ENCODE data around the gene BIK. TPM values are rescaled to one million over a fixed set of nuclear protein-coding genes. Genes with fewer than 3 reads are reported as not detected.
A peak's percentile ranks its signal among the peaks of the same experiment; 100 is the strongest.

Gene BIK
- total RNA-seq, 4 donors from 2014 or later = 6.1 to 15.6 (median 13.5) TPM

- H3K36me3 ChIP-seq = no peaks in the 10 kb centered on the region
- H3K4me3 ChIP-seq = no peak overlapping the region
- peak overlapping the region in 3 of 4 donors; percentile 18 to 77 (median 66) for H3K27ac ChIP-seq
- peaks cover 5 to 59% (median 13%) of the 10 kb centered on the region in 3 donors for H3K4me1 ChIP-seq
- intact Hi-C loops (cut with DNase I) = no loop called here
- H3K9me3 ChIP-seq = no peaks in the 10 kb centered on the region
- WGBS, 2 donors = 75 to 98% methylated on average over 6 to 14 of the region's 21 CpGs
- DNase-seq = no peak
- TF ChIP-seq POLR2A (IDR thresholded peaks at IDR 0.05) (no peak), CTCF (IDR thresholded peaks at IDR 0.05) (no peak)
- peaks cover 0 to 20% (median 0%) of the 10 kb centered on the region in 4 donors for H3K27me3 ChIP-seq
Observed at GRCh38 chr22:43118024-43118849, 7.7 kb downstream of the BIK start.

GRCh38 chr22:43118953-43119458, 8.5 kb downstream of the BIK start:
- Histone ChIP-seq H3K9me3 (no peaks in the 10 kb centered on the region), H3K27me3 (peaks cover 0 to 14% (median 0%) of the 10 kb centered on the region in 4 donors), H3K4me1 (peaks cover 8 to 62% (median 13%) of the 10 kb centered on the region in 3 donors), H3K4me3 (no peak overlapping the region), H3K27ac (peak overlapping the region; percentile 14 to 77 (median 42)), H3K36me3 (no peaks in the 10 kb centered on the region)
- WGBS, 2 donors = no CpG with 5 or more reads among the region's 7 CpGs
- intact Hi-C loops (cut with DNase I) = no loop called here
- no peak for DNase-seq
- TF ChIP-seq POLR2A (IDR thresholded peaks at IDR 0.05) (no peak), CTCF (IDR thresholded peaks at IDR 0.05) (no peak)

- peak overlapping the region; percentile 77 to 85 (median 83) for H3K27ac ChIP-seq
- no peak for TF ChIP-seq POLR2A (IDR thresholded peaks at IDR 0.05)
- TF ChIP-seq CTCF (IDR thresholded peaks at IDR 0.05) = no peak
- intact Hi-C loops (cut with DNase I) = no loop called here
- peaks cover 20 to 70% (median 24%) of the 10 kb centered on the region in 3 donors for H3K4me1 ChIP-seq
- no peaks in the 10 kb centered on the region for H3K27me3 ChIP-seq
- no peak for DNase-seq
- H3K36me3 ChIP-seq = peaks cover under 1 to 12% (median 4%) of the 10 kb centered on the region in 3 donors
- no peaks in the 10 kb centered on the region for H3K9me3 ChIP-seq
- H3K4me3 ChIP-seq = no peak overlapping the region
- 24 to 50% methylated on average over 1 to 3 of the region's 5 CpGs for whole genome bisulfite sequencing, 2 donors
Observed at GRCh38 chr22:43126501-43127165, 16.1 kb downstream of the BIK start.

- TF ChIP-seq POLR2A (IDR thresholded peaks at IDR 0.05) (peak in 1 of 4 donors; percentile 51), CTCF (IDR thresholded peaks at IDR 0.05) (no peak)
- Histone ChIP-seq H3K4me3 (no peak overlapping the region), H3K27ac (peak overlapping the region; percentile 77 to 85 (median 83)), H3K27me3 (no peaks in the 10 kb centered on the region), H3K9me3 (no peaks in the 10 kb centered on the region), H3K4me1 (peaks cover 20 to 67% (median 23%) of the 10 kb centered on the region in 3 donors), H3K36me3 (peaks cover 7 to 19% (median 7%) of the 10 kb centered on the region in 3 donors)
- DNase-seq = no peak
- WGBS, 2 donors = 50% methylated on average over 2 of the region's 17 CpGs; no CpG with 5 or more reads in 1 of the 2 donors
- intact Hi-C loops (cut with DNase I) = no loop called here
Observed at GRCh38 chr22:43127166-43127908, 16.8 kb downstream of the BIK start.
